H1 (cell line): ENCODE measurements around the gene ELFN2. TPM values are rescaled to one million over a fixed set of nuclear protein-coding genes. Genes with fewer than 3 reads are reported as not detected.

ENCODE experiments used
- BRCA1 ChIP-seq: IDR thresholded peaks from 2 replicates; pipeline ENCODE4 v1.6.1; 2012; ENCODE audit warnings: low read depth, low read length, improper control_type of control experiment
- CBX5 ChIP-seq: fragments of 300-800, 300-1000 bp; sonication (generic); IDR thresholded peaks from 2 replicates; pipeline ENCODE4 v1.7.1; 2016; ENCODE audit warnings: antibody characterized with exemption, low read length, low read depth
- GTF2F1 ChIP-seq: IDR thresholded peaks from 2 replicates; pipeline ENCODE4 v1.6.1; 2012; ENCODE audit warnings: low read depth, low read length, improper control_type of control experiment, borderline replicate concordance
- RBBP5 ChIP-seq: IDR thresholded peaks from 2 replicates; pipeline ENCODE4 v1.7.1; 2012; ENCODE audit warnings: low read depth, mild to moderate bottlenecking, inconsistent platforms, low read length, moderate library complexity, borderline replicate concordance
- SIX5 ChIP-seq: IDR thresholded peaks from 2 replicates; pipeline ENCODE4 v1.6.1; 2011; ENCODE audit warnings: mild to moderate bottlenecking, low read depth, low read length
- polyA plus RNA-seq, 7 experiments: library from polyadenylated mRNA; depleted of rRNA in 3 of 7; stranded (reverse) in 5 of 7; unstranded in 2 of 7; fragments of >200 nt in 5 of 7; fragments of 200-250 nt in 2 of 7; gene quantifications; 1 replicate in 5 of 7; 2 replicates in 1 of 7; 4 replicates in 1 of 7; pipeline versions ENCODE4 v1.2.1 to v1.2.3, GENCODE V29; 2011 to 2013; ENCODE audit warnings: missing spikeins in 2 of 7, mixed read lengths in 2 of 7
- total RNA-seq: library from RNA; stranded (reverse); fragmentation: NEBNext Ultra II Directional; extraction: Animal tissue kit (Norgen Biotek cat#: 25700); gene quantifications from 2 replicates; pipeline ENCODE4 v1.2.1, GENCODE V29; 2021

The ELFN2 gene
- total and polyA plus RNA-seq, 2 of the 8 experiments (the other 6 are each of a cell fraction or from before 2014, with no cell fraction given), result 0.63 to 0.88 TPM

DNA sequence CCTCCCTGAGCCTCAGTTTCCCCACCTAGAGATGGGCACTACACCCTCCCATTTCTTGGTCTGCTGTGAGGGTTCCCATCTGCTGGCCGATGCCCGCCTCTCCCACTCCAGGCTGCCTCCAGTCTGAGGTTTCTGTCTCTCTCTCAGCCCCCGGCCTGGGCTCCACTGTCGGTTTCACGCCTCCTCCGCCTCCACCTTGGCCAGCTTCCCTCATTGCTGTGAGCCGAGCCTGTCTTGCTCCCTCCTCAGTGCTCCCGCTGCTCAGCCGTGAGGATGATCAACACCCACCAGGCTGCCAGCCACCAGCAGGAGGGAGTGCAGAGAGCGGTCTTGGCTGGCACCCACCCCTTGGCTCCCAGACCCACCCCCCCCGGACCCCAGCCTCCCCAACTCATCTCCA is 83.9 kb downstream of the ELFN2 start (continued):
- TF ChIP-seq CBX5 (no peak), GTF2F1 (no peak), BRCA1 (no peak), SIX5 (no peak), RBBP5 (no peak)
